ENCODE measurements around the gene MYL12A.
A peak's percentile ranks its signal among the peaks of the same experiment; 100 is the strongest.

Gene MYL12A

GRCh38 chr18:3250237-3251107, 2.9 kb downstream of the MYL12A start:
- Histone ChIP-seq H4K20me1 (peaks cover 8 to 69% (median 68%) of the 10 kb centered on the region in 11 experiments; a peak in 21 of 22 replicates), H3K4me2 (peak overlapping the region; percentile 87 to 97 (median 92)), H3K9me3 (replicated peaks in 1 of 11) (no peaks in the 10 kb centered on the region), H3K36me3 (peaks cover 39 to 63% (median 49%) of the 10 kb centered on the region in 11 experiments), H3K27ac (peak overlapping the region in 10 of 11 experiments; percentile 23 to 100 (median 98); a peak in 20 of 22 replicates), H3K9ac (peak overlapping the region; percentile 62 to 100 (median 97); a peak in 21 of 22 replicates), H3K4me3 (peak overlapping the region; percentile 87 to 100 (median 92)), H3K4me1 (peaks cover 50 to 73% (median 61%) of the 10 kb centered on the region in 10 experiments), H3K27me3 (no peaks in the 10 kb centered on the region)
- TF ChIP-seq Cebpa-rat (IDR thresholded peaks at IDR 0.05): no peak

GRCh38 chr18:3251249-3251962, 3.8 kb downstream of the MYL12A start:
- H3K36me3 ChIP-seq: peaks cover 49 to 72% (median 58%) of the 10 kb centered on the region in 11 experiments
- peak overlapping the region in 8 of 10 experiments; percentile 25 to 100 (median 91); a peak in 13 of 20 replicates for H3K4me3 ChIP-seq
- no peaks in the 10 kb centered on the region for H3K27me3 ChIP-seq
- TF ChIP-seq Cebpa-rat (IDR thresholded peaks at IDR 0.05): no peak
- peak overlapping the region in 5 of 11 experiments; percentile 10 to 99 (median 31); a peak in 8 of 22 replicates for H3K9ac ChIP-seq
- no peaks in the 10 kb centered on the region for H3K9me3 ChIP-seq (replicated peaks in 1 of 11)
- peaks cover 8 to 79% (median 77%) of the 10 kb centered on the region in 11 experiments; a peak in 21 of 22 replicates for H4K20me1 ChIP-seq
- H3K4me2 ChIP-seq: peak overlapping the region; percentile 71 to 97 (median 92)
- peaks cover 54 to 76% (median 67%) of the 10 kb centered on the region in 10 experiments for H3K4me1 ChIP-seq
- H3K27ac ChIP-seq: peak overlapping the region in 9 of 11 experiments; percentile 3 to 100 (median 98); a peak in 12 of 22 replicates

DNA sequence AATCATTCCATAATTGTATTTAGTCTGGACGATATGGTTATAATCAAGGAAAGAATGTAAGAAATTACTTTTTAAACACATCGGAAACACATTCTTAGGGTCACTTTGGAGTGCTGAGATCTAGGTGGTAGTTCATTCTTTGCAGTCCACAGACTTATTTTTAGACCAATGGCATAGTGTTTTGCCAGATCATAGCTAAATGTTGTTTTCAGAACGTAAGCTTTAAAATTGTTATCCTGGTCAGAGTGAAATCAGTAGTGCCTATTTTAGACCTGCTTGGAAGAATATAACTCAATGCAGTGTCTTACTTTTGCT, 4.3 kb downstream of the MYL12A start:
- Histone ChIP-seq H3K36me3 (peaks cover 54 to 78% (median 63%) of the 10 kb centered on the region in 11 experiments), H4K20me1 (peaks cover 8 to 84% (median 82%) of the 10 kb centered on the region in 11 experiments; a peak in 21 of 22 replicates), H3K27ac (peak overlapping the region in 7 of 11 experiments; percentile 3 to 100 (median 98); a peak in 8 of 22 replicates), H3K4me2 (peak overlapping the region; percentile 71 to 97 (median 92)), H3K4me3 (peak overlapping the region in 5 of 10 experiments; percentile 41 to 100 (median 93); a peak in 8 of 20 replicates), H3K4me1 (peaks cover 58 to 77% (median 72%) of the 10 kb centered on the region in 10 experiments), H3K9ac (peak overlapping the region in 5 of 11 experiments; percentile 10 to 99 (median 31); a peak in 5 of 22 replicates), H3K9me3 (replicated peaks in 1 of 11) (no peaks in the 10 kb centered on the region), H3K27me3 (no peaks in the 10 kb centered on the region)
- TF ChIP-seq Cebpa-rat (IDR thresholded peaks at IDR 0.05): no peak

GRCh38 chr18:3252843-3253242, 5.2 kb downstream of the MYL12A start:
- peaks cover 63 to 87% (median 72%) of the 10 kb centered on the region in 11 experiments for H3K36me3 ChIP-seq
- peak overlapping the region in 1 of 11 experiments; percentile 99; a peak in 2 of 22 replicates for H3K27ac ChIP-seq
- no peaks in the 10 kb centered on the region for H3K9me3 ChIP-seq (replicated peaks in 1 of 11)
- no peak for TF ChIP-seq Cebpa-rat (IDR thresholded peaks at IDR 0.05)
- H3K4me2 ChIP-seq: peak overlapping the region; percentile 10 to 96 (median 92); a peak in 19 of 22 replicates
- no peak overlapping the region for H3K4me3 ChIP-seq
- H3K9ac ChIP-seq: no peak overlapping the region; a peak in 1 of 22 replicates
- H3K27me3 ChIP-seq: no peaks in the 10 kb centered on the region
- H3K4me1 ChIP-seq: peaks cover 65 to 86% (median 81%) of the 10 kb centered on the region in 10 experiments
- H4K20me1 ChIP-seq: peaks cover 7 to 93% (median 87%) of the 10 kb centered on the region in 11 experiments; a peak in 21 of 22 replicates

DNA sequence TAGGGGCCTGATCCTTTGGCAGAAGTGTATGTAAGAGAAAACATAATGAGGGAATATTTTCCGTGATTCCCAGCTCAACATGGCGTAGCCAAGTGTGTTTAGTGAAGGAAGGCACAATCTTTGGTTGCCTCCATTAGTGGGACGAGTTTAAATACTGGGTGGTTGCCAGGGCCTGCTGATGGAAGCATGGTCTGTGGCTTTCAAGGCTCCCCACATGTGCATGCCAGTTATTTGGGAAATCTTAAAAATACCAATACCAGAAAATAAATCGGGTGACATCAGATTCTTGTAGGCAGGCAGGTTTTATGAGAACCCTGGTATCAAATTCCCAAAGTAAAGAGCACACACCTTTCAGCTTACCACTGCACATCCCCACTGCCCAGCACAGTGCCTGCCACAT, 7.1 kb downstream of the MYL12A start:
- TF ChIP-seq Cebpa-rat (IDR thresholded peaks at IDR 0.05): no peak
- Histone ChIP-seq H3K4me1 (peaks cover 84 to 100% (median 98%) of the 10 kb centered on the region in 10 experiments), H3K27ac (0 out of 22 replicates have a peak overlapping the region, but pooled peaks of 1 of the 11 experiments have one; percentile 25), H3K9me3 (replicated peaks in 1 of 11) (no peaks in the 10 kb centered on the region), H3K9ac (no peak overlapping the region), H3K4me2 (peak overlapping the region; percentile 3 to 93 (median 35); a peak in 16 of 22 replicates), H4K20me1 (peaks cover 0 to 96% (median 77%) of the 10 kb centered on the region in 11 experiments; a peak in 19 of 22 replicates), H3K4me3 (no peak overlapping the region), H3K36me3 (peaks cover 67 to 95% (median 79%) of the 10 kb centered on the region in 11 experiments), H3K27me3 (no peaks in the 10 kb centered on the region)

- Histone ChIP-seq H3K9me3 (replicated peaks in 1 of 11) (no peaks in the 10 kb centered on the region), H3K9ac (no peak overlapping the region), H3K36me3 (peaks cover 63 to 85% (median 71%) of the 10 kb centered on the region in 11 experiments), H3K4me2 (peak overlapping the region; percentile 9 to 93 (median 37); a peak in 16 of 22 replicates), H3K27ac (peak overlapping the region in 1 of 11 experiments; percentile 62; a peak in 1 of 22 replicates), H3K4me1 (peaks cover 85 to 100% (median 98%) of the 10 kb centered on the region in 10 experiments), H3K27me3 (no peaks in the 10 kb centered on the region), H3K4me3 (no peak overlapping the region; a peak in 1 of 20 replicates), H4K20me1 (peaks cover 0 to 86% (median 67%) of the 10 kb centered on the region in 11 experiments; a peak in 19 of 22 replicates)
- TF ChIP-seq Cebpa-rat (IDR thresholded peaks at IDR 0.05): no peak
These were observed 8.1 kb downstream of the MYL12A start for GRCh38 chr18:3255611-3256165.

GRCh38 chr18:3256693-3257626, 9.4 kb downstream of the MYL12A start:
- TF ChIP-seq Cebpa-rat (IDR thresholded peaks at IDR 0.05): no peak
- H3K4me3 ChIP-seq: no peak overlapping the region
- no peaks in the 10 kb centered on the region for H3K27me3 ChIP-seq
- peaks cover 63 to 76% (median 70%) of the 10 kb centered on the region in 11 experiments for H3K36me3 ChIP-seq
- H3K4me1 ChIP-seq: peaks cover 78 to 92% (median 89%) of the 10 kb centered on the region in 10 experiments
- H3K27ac ChIP-seq: peak overlapping the region in 7 of 11 experiments; percentile 9 to 62 (median 18); a peak in 8 of 22 replicates
- H4K20me1 ChIP-seq: peaks cover 0 to 74% (median 55%) of the 10 kb centered on the region in 11 experiments; a peak in 18 of 22 replicates
- H3K9me3 ChIP-seq (replicated peaks in 1 of 11): no peaks in the 10 kb centered on the region
- peak overlapping the region in 6 of 11 experiments; percentile 24 to 52 (median 44); a peak in 9 of 22 replicates for H3K9ac ChIP-seq
- H3K4me2 ChIP-seq: peak overlapping the region; percentile 32 to 93 (median 48); a peak in 19 of 22 replicates
